Peyer's patch (tissue), 4 donors: ENCODE measurements around the gene SRPK2. TPM values are rescaled to one million over a fixed set of nuclear protein-coding genes. Genes with fewer than 3 reads are reported as not detected.

Experiments used
- DNase-seq, 3 donors: peaks; one replicate each; pipeline ENCODE4 v3.0.0-alpha.2; 2017 to 2019
- H3K27ac ChIP-seq, 4 donors: fragments of 200-600 bp; sonication (generic); one replicate each; pipeline ENCODE4 v1.5.1; 2016 to 2019
- H3K27me3 ChIP-seq, 2 donors: fragments of 200-600 bp; sonication (generic); one replicate each; pipeline ENCODE4 v1.5.1; 2019
- H3K36me3 ChIP-seq, 3 donors: fragments of 200-600 bp; sonication (generic); one replicate each; pipeline ENCODE4 v1.5.1; 2016 to 2019
- H3K4me1 ChIP-seq, 4 donors: fragments of 200-600 bp; sonication (generic); one replicate each; pipeline ENCODE4 v1.5.1; 2016 to 2019
- H3K4me3 ChIP-seq, 4 donors: fragments of 200-600 bp; sonication (generic); 1 replicate in 3 of 4; 2 replicates in 1 of 4; pipeline ENCODE4 v1.5.1; 2016 to 2019; ENCODE audit warnings: mild to moderate bottlenecking in 1 of 4
- H3K9me3 ChIP-seq, 4 donors: fragments of 200-600 bp; sonication (generic); one replicate each; pipeline ENCODE4 v1.5.1; 2016 to 2019; ENCODE audit warnings: mild to moderate bottlenecking in 1 of 4
- CTCF ChIP-seq, 6 experiments: fragments of 450-650 bp in 4 of 6; fragments of 200-600 bp in 2 of 6; sonication (generic) in 1 of 6; IDR thresholded peaks; one replicate each; pipeline ENCODE4 v1.5.1; 2017 to 2019; ENCODE audit warnings: antibody characterized with exemption in 6 of 6, mild to moderate bottlenecking in 3 of 6, moderate library complexity in 1 of 6
- POLR2A ChIP-seq, 2 donors: fragments of 450-650 bp; IDR thresholded peaks; one replicate each; pipeline ENCODE4 v1.5.1; 2017; ENCODE audit warnings: antibody characterized with exemption in 2 of 2, mild to moderate bottlenecking in 2 of 2, moderate library complexity in 2 of 2
- total RNA-seq, 4 donors: library from RNA; depleted of rRNA; stranded (reverse); fragments of >200 nt; gene quantifications; one replicate each; pipeline ENCODE4 v1.1.0, GENCODE V29; 2016

The SRPK2 gene
- total RNA-seq, 4 donors from 2014 or later, result 25.7 to 96.6 (median 33.6) TPM

DNA sequence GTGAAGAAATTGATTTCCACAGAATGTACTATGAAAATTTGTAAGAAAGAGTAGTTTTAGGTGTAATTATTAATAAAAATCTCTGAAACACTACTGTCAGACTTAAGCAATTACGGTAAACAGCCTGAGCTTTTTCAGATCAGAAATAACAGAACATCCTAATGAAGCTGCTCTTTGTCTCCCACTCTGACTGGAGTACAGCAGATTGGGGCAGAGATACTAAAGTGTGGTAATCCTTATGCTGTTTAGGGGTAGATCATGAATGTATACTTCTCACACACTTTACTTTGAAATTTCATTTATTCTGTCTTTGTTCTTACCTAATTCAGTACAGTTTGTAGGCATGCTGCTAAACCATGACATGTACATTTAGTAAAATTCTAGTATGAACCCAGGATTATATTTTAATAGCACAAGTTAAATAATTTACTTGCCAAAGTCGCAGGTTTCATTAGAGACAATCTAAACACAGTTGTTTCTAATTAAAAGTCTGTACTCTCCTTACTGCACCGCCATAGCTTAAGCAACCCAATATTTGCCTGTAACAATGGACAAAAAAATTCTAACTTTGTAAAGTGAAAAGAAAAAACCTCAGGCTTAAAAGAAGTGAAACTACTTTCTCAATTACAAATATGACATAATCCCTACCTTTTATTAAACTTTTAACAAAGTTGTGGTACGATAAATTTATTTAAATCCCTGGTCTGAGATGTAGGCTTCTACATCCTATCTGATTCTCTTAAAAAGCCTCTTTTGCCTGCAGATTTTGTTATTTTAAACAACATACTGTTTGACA is 286.0 kb downstream of the SRPK2 start:
- DNase-seq, result no peak
- Histone ChIP-seq H3K27ac (no peak overlapping the region), H3K9me3 (no peaks in the 10 kb centered on the region), H3K27me3 (no peaks in the 10 kb centered on the region), H3K4me1 (no peaks in the 10 kb centered on the region), H3K4me3 (no peak overlapping the region), H3K36me3 (peaks cover 0 to 60% (median 0%) of the 10 kb centered on the region in 3 donors)
- TF ChIP-seq POLR2A (IDR thresholded peaks at IDR 0.05) (no peak), CTCF (IDR thresholded peaks at IDR 0.05) (no peak)

GRCh38 chr7:105101864-105102263 is 286.9 kb downstream of the SRPK2 start:
- Histone ChIP-seq H3K4me1 (no peaks in the 10 kb centered on the region), H3K27ac (no peak overlapping the region), H3K4me3 (no peak overlapping the region), H3K27me3 (no peaks in the 10 kb centered on the region), H3K9me3 (no peaks in the 10 kb centered on the region), H3K36me3 (peaks cover 0 to 56% (median 0%) of the 10 kb centered on the region in 3 donors)
- no peak for DNase-seq
- no peak for TF ChIP-seq POLR2A (IDR thresholded peaks at IDR 0.05)
- no peak for TF ChIP-seq CTCF (IDR thresholded peaks at IDR 0.05)

DNA sequence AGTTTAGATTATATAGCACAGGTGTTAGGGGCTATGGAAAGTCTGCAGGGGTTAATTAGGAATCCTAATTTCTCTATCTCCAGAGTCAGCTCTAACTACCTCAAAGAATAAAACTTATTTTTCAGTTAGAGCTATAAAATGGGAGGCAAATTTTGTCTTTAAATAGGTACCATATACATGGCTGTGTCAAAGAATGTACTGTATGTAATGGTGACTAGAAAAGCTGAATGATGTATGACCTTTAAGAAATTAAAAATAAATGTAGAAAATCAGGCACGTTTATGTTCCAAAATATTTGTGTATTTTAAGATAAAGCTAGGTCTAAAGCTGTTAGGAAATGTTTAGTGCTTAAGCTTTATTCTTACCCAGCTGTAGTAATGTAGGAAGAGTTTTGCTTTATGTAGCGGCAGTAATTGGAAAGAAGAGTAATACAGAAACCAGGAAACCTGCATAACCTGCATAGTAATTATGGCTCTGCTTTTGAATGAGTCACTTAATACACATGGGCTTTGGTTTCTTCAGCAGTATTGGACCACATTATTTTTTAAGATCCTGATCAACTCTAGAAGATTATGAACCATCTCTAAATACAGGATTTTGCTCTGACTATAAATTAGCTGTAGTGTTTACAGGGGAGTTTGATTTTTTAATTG is 289.7 kb downstream of the SRPK2 start:
- H3K27ac ChIP-seq, result no peak overlapping the region
- no peaks in the 10 kb centered on the region for H3K4me1 ChIP-seq
- H3K27me3 ChIP-seq, result no peaks in the 10 kb centered on the region
- TF ChIP-seq POLR2A (IDR thresholded peaks at IDR 0.05), result no peak
- no peak for TF ChIP-seq CTCF (IDR thresholded peaks at IDR 0.05)
- H3K9me3 ChIP-seq, result no peaks in the 10 kb centered on the region
- no peak overlapping the region for H3K4me3 ChIP-seq
- no peak for DNase-seq
- peaks cover 0 to 41% (median 0%) of the 10 kb centered on the region in 3 donors for H3K36me3 ChIP-seq

DNA sequence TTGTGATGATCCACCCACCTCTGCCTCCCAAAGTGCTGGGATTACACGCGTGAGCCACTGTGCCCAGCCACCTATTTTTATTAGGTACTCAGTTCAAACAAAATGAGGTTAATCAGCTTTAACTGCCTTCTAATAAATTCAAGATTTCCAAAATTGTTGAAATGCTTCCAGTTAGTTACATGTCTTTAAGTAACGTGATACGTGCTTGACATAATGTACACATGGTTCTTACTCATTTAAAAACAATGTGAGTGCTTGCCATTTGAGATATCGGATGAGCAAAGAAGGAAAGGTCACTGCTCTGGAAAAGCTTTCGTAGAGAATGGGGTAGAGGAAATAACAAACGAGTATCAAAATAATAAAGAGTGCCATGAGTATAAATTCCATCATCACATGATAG is 291.1 kb downstream of the SRPK2 start:
- Histone ChIP-seq H3K36me3 (peaks cover 0 to 40% (median 0%) of the 10 kb centered on the region in 3 donors), H3K27me3 (no peaks in the 10 kb centered on the region), H3K9me3 (no peaks in the 10 kb centered on the region), H3K27ac (no peak overlapping the region), H3K4me1 (no peaks in the 10 kb centered on the region), H3K4me3 (no peak overlapping the region)
- TF ChIP-seq POLR2A (IDR thresholded peaks at IDR 0.05), result no peak
- no peak for TF ChIP-seq CTCF (IDR thresholded peaks at IDR 0.05)
- no peak for DNase-seq

DNA sequence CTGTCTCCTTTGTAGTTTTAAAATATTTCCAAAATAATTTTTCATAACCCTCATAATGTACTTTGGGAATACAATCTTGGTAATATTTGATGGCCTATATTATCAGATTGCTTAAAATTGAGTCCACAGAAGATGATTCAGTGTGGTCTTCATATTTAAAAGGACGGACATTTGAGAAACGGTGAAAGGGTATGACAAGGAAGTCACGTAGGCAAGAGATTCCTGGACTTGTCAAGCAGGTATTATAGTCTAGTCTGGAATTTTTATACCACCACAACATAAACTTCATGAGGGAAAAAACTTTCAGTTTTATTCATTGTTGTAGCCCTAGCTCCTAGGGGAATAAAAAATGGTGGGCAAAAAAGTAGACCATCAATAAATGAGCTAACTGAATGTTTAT is 292.4 kb downstream of the SRPK2 start:
- peaks cover 0 to 51% (median 0%) of the 10 kb centered on the region in 3 donors for H3K36me3 ChIP-seq
- no peak for TF ChIP-seq POLR2A (IDR thresholded peaks at IDR 0.05)
- no peak for TF ChIP-seq CTCF (IDR thresholded peaks at IDR 0.05)

More for the DNA sequence above, 292.4 kb downstream of the SRPK2 start:
- H3K4me3 ChIP-seq, result no peak overlapping the region
- H3K4me1 ChIP-seq, result no peaks in the 10 kb centered on the region
- DNase-seq, result no peak
- H3K9me3 ChIP-seq, result no peaks in the 10 kb centered on the region
- no peaks in the 10 kb centered on the region for H3K27me3 ChIP-seq
- no peak overlapping the region for H3K27ac ChIP-seq
